ENCODE results near the gene STK32B. TPM values are rescaled to one million over a fixed set of nuclear protein-coding genes. Genes with fewer than 3 reads are reported as not detected.

STK32B gene
- total and polyA plus RNA-seq, 9 of the 15 experiments (the other 6 are each of a cell fraction or from before 2014, with no cell fraction given): 0.03 to 0.20 (median 0.07) TPM; not detected in 2

- TF ChIP-seq REST (IDR thresholded peaks at IDR 0.05; ENCODE audit: borderline replicate concordance) (peak; percentile 97), REST (CRISPR knock-in tag; IDR thresholded peaks at IDR 0.05; ENCODE audit: low read depth) (peak; percentile 86), ZNF766 (CRISPR knock-in tag; conservative IDR thresholded peaks at IDR 0.05) (0 out of 2 replicates have a peak, but pooled peaks have one; percentile 49)
Measured at GRCh38 chr4:5220028-5220427, 168.7 kb downstream of the STK32B start (continued).

GRCh38 chr4:5222047-5222446 is 170.8 kb downstream of the STK32B start:
- ATAC-seq: no peak
- no peak overlapping the region for H2AFZ ChIP-seq (ENCODE audit: low read depth, low read length)
- intact Hi-C loops (cut with micrococcal nuclease) (no loop called here), in situ Hi-C loops (cut with MboI) (no loop called here)
- no peaks in the 10 kb centered on the region for H3K36me3 ChIP-seq (ENCODE audit: control insufficient read depth, insufficient read depth, low read length)
- DNase-seq (ENCODE audit: extremely low read depth in 1 of 4, low spot score in 3 of 4): no peak
- no peak overlapping the region for H3K27ac ChIP-seq (ENCODE audit: extremely low read depth, low read depth, low read length)
- H4K20me1 ChIP-seq (replicated peaks; ENCODE audit: control insufficient read depth, insufficient read depth, low read length): no peaks in the 10 kb centered on the region
- no peaks in the 10 kb centered on the region for H3K27me3 ChIP-seq (ENCODE audit: control insufficient read depth in 2 of 2, insufficient read depth in 2 of 2, low read length in 2 of 2)
- FAIRE-seq: no peak
- H3K9me1 ChIP-seq (ENCODE audit: control insufficient read depth, insufficient read depth, low read length): no peaks in the 10 kb centered on the region
- no peak overlapping the region for H3K4me3 ChIP-seq
- no peaks in the 10 kb centered on the region for H3K9me3 ChIP-seq (replicated peaks; ENCODE audit: control insufficient read depth, insufficient read depth, low read depth, low read length)
- no peak for TF ChIP-seq CREB3L1 (IDR thresholded peaks at IDR 0.05; ENCODE audit: borderline replicate concordance, low read depth)
- peak; percentile 89 for TF ChIP-seq ZNF707 (CRISPR knock-in tag; conservative IDR thresholded peaks at IDR 0.05)
- no peaks in the 10 kb centered on the region for H3K79me2 ChIP-seq (ENCODE audit: control insufficient read depth, insufficient read depth, low read length)
- H3K4me1 ChIP-seq (replicated peaks in 1 of 2; ENCODE audit: control insufficient read depth in 2 of 2, insufficient read depth in 2 of 2, low read length in 2 of 2): no peaks in the 10 kb centered on the region
- ChIA-PET CTCF (ENCODE audit: low intra/inter-chr PET ratio) (no interaction called here), POLR2A (no interaction called here)
- H3K9ac ChIP-seq (ENCODE audit: insufficient read depth in 1 of 2, low read depth in 2 of 2, low read length in 2 of 2): no peak overlapping the region
- no peak overlapping the region for H3K4me2 ChIP-seq (ENCODE audit: insufficient read depth, low read length)
- no TSS peak for BruUV-seq (replicated peaks)
